Gastroesophageal sphincter (tissue), 3 donors: ENCODE data around the gene GSTM1.

ENCODE experiments used
- CTCF ChIP-seq, 4 experiments: fragments of 200-600 bp in 2 of 4; fragments of 450-650 bp in 2 of 4; sonication (generic) in 1 of 4; IDR thresholded peaks; one replicate each; pipeline ENCODE4 v1.5.1; 2017 to 2019; ENCODE audit warnings: antibody characterized with exemption in 4 of 4, mild to moderate bottlenecking in 2 of 4, moderate library complexity in 2 of 4
- EP300 ChIP-seq: sonication (generic); formaldehyde crosslinking; IDR thresholded peaks from one replicate; pipeline ENCODE4 v1.6.1; 2017; ENCODE audit warnings: antibody characterized with exemption, mild to moderate bottlenecking
- POLR2A ChIP-seq, 2 donors: fragments of 450-650 bp; IDR thresholded peaks; one replicate each; pipeline ENCODE4 v1.6.1; 2017; ENCODE audit warnings: antibody characterized with exemption in 2 of 2, mild to moderate bottlenecking in 2 of 2, moderate library complexity in 1 of 2

GRCh38 chr1:109654519-109654918, 33.1 kb upstream of the GSTM1 start:
- TF ChIP-seq CTCF (IDR thresholded peaks at IDR 0.05), result no peak
- no peak for TF ChIP-seq EP300
- TF ChIP-seq POLR2A (IDR thresholded peaks at IDR 0.05), result no peak
